HG02885 (cell line): ENCODE data around the gene GABRB2.
A peak's percentile ranks its signal among the peaks of the same experiment; 100 is the strongest.

Source experiments
- ATAC-seq: cut with Tn5 transposase; IDR thresholded peaks from one replicate; pipeline ENCODE4 v1.9.1; 2021; ENCODE audit warnings: mild to moderate bottlenecking; ENCODE audit not compliant: unreplicated experiment, poor library complexity

Gene GABRB2

DNA sequence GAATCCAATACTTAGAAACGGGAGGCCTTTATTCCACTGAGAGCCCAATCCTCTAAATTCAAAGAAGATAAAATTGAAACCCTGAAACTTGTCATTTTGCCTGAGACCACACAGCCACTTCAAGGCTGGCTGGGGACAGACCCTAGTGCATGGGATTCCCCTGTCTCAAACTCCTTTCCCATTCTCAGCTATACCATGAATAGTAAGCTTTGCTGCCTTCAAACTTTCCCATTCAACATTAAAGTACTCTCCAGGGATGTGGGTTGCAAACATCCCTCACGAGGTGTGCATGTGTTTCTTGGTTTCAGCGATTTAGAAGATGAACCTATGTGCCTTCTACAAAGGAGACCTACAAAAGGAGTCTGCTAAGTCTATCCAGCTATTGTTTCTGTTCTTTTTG is 64.6 kb downstream of the GABRB2 start:
- ATAC-seq = peak; percentile 77

DNA sequence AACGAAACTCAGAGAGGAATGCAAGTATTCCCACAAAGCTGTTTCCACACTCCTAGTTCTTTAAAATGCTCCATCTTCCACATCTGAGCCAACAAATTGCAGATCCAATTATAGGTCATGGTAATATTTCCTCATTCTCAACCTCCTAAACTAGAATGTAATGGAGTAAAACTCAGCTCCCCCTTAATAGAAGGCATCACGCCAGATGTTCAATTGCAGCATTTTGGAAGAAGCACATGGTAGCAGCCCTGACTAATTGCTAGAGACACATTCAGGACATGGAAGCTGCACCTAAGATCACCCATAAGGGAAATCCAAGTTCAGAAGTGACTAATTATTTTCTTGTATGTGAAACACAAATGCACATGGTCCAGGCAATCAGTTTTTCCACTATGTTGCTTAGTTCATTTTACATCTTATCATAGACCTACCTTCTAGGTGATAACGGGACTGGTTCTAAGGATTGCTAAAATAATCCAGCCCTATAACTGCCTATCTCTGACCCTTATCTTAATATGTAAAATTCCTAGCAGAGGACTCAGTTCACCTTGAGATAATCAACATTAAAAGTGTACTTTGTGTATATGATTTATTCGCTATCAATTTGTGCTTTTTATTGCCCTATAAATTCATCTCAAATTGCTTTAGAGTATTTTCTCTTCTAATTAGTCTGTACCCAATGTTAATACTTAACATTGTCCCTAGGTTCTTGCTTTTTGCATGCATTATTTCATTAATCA is 75.1 kb downstream of the GABRB2 start:
- no peak for ATAC-seq

DNA sequence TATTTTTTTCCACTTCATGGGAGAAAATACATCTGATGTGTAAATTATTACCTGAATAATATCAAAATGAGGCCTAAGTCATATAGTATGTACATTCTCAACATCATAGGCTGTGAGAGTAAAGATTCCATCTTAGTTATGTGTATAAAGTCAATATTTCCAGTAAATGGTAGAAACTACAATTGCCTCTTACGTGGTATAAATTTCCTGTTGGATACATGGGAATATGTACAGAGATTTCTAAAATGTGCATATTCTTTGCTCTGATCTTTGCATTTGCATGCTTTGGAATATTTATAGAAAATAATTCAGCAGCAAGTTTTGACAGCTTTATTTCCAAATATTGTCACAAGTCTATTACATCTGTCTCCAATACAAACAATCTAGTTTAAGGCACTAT is 78.8 kb downstream of the GABRB2 start:
- ATAC-seq = no peak

DNA sequence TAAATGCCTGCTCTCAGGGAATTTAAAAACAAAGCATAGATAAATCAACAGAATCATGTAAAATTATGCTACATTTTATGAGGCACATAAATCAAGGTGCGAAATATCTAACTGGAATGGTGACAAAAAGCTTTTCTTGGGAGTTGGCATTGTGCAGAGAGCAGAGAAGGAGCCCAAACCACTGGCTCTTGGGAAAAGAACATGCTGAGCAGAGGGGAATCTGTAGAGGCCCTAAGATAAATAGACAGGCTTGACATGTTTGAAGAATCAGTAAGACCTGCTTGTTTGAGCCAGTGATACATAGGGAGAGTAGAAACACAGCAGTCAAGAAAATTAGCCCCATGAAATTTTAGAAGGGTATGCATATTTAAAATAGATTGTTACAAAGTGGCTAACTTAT is 85.8 kb downstream of the GABRB2 start:
- no peak for ATAC-seq

DNA sequence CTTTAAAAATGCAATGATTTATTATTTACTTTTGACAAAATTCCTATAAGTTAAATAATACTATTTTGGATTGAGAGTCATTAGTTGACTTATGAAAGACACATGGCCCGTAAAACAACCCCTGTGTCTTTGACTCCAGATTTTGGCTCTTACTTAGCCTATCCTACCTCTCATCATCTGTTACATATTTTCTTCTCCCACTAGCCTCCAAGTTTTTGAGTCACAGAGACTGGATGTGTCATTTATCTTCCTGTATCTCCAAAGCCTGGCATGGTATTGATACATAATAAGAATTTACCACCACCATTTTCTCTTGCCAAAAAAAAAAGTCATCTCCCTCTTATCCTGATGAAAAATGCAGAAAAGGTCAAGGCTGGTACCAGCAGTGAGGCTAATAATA is 99.9 kb downstream of the GABRB2 start:
- ATAC-seq = no peak

DNA sequence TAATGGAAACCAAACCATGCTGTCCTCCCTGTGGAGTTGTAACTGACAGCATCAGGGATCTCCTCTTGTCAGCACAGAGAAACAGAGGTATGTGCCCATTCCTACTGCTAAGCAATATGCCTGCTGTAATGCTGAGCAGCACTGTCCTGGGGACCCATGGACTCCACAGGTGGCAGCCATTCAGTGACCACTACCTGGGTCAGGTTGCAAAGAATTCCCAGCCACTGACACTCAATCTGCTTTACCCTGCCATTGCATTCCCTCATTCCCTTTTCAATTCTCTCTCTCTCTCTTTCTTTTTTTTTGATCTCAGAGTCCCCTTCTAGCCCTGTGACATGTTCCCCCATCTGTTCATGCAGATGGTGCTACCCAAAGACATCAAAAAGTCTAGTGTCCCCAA is 104.1 kb downstream of the GABRB2 start:
- no peak for ATAC-seq

DNA sequence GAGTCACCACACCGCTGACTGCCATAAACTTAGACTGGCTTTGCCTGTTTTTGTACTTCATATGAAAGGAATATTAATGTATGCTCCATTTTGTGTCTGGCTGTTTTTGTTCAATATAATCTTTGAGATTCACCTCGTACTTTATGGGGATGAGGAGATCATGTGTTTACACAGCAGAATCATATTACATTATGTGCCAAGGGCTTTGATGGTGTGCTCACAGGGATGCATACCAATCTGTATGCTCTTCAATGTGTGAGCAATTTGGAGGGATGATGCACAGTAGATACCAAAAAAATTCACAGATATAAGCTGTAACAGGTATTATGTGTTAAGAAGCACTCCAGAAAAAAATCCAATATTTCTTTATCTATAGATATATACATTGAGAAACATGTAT is 113.7 kb downstream of the GABRB2 start:
- ATAC-seq = no peak

DNA sequence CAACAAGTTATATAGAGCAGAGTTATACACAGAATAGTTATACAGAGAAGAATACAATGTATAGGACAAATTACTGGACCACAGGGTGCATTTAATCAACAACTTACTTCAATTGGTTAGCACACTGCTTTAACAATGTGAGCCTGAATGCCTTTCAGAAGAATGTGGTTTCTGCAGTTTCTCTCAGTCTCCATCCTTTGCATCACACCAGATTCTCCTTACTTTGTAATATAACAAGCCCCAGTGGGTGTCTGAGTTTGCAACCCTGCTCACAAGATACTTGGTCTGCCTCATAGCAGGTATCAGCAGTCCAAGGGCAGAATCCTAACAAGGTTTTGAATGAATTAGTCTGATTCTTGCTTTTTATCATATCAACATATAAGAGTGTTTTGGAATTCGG is 114.6 kb downstream of the GABRB2 start:
- ATAC-seq = no peak

DNA sequence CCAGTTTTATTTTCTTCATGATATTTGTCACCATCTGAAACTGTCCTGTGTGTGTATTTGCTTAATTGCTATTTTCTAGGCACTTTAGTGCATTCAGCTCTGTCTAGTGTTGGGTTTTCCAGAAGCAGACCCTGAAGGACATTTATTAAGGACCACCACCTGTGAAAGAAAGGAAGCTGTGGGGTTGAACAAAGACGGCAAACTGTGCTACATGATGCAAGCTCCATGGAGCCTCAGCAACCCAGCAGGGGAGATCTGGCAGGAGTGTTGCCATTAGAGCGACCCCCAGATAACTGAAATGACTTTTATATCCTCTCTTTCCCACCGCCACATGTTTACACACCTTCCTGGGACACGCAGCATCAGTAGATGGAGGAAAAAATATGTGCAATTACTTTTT is 125.5 kb downstream of the GABRB2 start:
- no peak for ATAC-seq

DNA sequence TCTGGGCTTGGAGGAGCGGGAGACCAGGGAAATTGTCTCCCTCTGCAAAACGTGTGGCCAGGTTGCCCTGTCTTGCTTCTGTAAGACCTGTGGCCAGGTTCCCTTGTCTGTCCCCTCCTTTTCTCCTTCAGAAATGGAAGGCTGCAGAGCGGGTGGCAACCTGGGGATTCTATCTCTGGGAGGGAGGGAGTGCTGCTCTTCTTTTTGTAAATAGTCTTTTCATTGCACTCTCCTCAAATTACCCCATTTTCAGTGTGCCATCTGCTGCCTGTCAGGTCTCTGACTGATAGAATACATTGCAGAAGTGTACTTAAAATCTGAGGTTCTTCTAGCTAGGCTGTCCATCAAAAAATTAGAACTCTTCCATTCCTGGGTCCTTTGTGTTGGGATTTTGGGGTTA is 126.0 kb downstream of the GABRB2 start:
- no peak for ATAC-seq

DNA sequence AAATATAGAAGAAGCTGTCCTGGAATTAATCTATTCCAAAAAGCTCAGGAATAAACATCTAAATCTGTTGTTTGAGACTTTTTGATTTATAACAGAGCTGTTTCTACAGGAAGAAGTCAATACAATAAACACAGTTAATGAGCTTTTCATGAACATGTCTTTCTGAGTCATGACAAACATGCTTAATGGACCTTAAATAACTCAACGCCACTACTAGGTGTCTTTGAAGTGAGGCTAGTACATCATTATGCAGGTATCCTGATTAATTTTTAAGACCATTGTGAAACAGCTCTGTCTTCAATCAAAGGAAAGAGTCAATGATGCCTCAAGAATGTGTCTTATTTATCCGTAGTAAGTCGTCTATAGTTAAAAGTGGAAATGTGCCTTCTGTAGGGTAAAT is 131.6 kb downstream of the GABRB2 start:
- no peak for ATAC-seq

DNA sequence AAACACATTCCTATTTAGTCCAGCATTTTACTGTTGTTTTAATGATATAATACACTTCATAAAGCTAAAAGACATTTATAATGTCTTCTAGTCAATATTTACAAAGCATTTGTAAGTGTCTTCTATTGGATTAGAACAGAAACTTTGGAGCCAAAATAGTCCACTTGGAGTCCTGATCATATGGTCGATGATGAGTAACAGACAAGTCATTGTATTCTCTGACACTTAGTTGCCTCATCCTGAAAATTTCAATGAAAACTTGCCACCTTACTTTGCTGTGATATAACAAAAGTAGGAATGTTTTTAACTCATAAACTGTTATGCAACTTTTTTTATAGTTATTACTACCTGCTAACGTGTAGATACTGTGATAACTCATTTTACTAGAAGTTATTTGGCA is 132.5 kb downstream of the GABRB2 start:
- ATAC-seq = no peak

DNA sequence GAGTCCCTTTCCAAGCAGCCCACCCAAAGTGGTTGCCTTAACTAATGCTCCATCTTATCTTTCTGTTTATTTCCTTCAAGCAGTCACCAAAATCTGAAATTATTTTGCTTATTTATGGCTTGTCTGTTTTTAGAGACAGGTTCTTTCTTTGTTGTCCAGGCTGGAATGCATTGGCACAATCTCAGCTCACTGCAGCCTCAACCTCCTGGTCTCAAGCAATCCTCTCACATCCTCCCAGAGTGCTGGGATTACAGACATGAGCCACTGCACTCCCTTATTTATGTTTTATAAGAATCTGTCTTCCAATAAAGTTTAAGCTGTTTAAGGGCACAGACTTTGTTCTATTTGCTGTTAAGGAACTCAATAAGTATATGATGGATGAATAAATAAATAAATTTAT is 133.7 kb downstream of the GABRB2 start:
- ATAC-seq = no peak

DNA sequence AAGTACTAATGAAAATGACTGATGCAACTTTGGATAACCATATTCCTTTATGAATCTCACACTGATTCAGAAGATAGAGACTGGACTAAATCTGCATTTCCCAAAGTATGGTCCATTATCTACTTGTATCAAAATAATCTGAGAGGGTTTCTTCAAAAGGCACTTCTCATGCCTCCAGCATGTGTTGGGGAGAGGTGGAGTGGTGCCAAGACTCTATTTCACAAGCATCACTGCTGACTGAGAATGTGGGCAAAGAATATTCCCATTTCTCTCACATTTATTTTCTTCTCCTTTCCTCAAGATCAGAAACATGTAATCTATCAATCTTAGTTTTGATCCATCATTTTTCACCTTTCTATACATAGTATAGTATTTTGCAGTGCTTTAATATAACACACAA is 135.4 kb downstream of the GABRB2 start:
- no peak for ATAC-seq

DNA sequence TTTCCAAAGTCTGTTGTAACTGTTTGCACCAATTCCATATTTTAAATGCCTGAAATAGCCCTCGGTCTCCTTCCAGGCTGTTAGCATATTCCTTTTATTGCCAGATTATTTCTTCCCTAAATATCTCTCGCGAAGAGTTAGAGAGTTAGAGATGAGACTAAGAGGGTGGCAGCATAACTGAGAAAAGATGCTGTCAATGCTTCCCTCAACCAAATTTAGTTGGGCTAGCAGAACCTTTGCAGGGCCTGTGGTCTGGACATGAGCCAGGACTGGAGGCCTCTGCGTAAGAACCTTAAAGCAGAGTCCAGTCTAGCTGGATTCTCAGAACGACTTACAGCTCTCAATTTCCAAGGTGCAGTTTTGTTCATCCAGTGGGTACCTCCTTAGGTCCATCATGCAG is 135.9 kb downstream of the GABRB2 start:
- no peak for ATAC-seq

DNA sequence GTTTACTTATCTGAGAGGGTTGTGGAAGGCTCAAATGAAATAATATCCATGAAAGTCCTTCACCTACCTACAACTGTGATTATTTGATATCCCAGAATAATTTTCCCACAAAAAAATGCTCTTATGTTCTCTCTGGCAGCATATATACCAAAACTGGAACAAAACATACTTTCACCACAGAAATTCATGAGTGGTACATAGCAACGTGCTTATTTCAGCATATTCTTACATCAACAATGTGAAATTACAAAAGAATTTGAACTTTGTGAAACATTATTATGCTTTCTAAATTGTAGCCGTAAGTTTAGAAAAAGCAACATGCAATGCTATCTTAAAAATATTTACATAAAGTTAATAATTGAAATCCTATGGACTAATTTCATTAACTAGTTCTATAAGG is 137.1 kb downstream of the GABRB2 start:
- no peak for ATAC-seq

DNA sequence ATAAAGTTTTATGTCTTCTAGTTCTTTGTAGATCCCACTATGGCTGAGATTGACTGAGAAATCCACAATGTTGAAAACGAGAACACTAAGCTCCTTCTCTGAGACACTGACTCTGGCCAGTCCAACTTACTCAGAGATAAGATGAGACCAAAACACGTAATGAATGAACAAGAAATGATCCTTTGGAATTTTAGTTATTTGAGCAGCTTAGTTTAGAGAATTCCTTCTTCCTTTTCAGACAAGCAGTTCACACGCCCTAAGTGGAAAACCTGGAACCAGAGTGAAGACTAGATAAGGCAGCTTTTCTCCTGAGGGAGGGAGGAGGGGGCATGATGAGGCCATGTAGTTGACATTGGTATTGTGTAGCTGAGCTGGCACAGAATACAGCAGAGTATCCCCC is 139.6 kb downstream of the GABRB2 start:
- ATAC-seq = no peak

DNA sequence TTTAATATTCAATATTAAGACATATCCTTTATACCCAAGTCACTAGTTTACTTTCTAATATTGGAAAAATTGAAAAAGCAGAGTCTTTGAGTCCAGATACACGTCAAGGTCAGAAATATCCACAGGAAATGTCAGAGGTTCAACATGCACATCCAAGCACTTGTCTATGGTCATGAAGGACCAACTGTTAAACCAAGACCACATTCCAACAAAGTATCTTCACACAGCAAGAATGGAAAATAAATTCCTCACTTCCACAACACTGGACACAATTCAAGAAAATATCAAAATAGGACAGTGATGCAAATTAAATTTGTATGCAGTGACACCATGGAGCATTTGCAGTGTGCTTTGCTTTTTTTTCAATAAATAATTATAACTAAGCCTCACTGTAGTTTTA is 142.5 kb downstream of the GABRB2 start:
- ATAC-seq = no peak

DNA sequence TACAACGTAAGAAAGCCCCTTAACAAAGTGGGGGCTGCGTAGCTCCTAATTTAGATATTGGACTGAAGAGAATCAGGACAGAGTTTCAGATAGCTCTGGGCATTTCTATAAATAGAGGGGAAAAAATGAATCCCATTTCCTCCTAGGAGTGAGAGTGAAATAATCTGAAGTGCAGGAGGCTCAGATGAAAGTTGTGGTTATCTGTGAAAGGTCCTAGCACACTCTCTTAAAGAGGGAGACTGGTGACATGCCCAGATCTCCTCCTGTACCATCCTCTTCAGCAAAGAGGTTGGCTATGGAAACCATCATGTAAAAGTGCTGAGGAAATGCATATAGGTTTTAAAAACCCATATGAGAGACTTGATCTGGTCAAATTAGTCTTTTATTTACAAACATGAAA is 143.4 kb downstream of the GABRB2 start:
- no peak for ATAC-seq

DNA sequence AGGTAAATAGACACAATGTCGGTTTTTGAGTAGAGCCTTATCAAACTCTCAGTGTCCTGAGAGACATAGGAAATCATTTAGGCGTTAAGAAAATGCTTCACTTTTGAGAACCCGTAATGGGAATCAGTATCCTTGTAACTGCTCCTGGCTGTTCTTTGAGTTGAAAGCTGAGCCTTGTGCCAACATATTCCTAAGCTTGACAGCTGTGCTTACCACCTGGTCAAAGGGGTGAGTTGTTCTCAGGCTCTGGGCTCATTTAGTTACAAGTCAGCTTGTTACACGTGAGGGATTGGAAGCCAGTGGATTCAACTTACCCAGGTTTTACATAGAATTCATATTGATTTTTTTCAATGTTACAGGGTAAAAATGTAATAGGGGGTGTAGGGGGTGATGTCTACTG is 145.9 kb downstream of the GABRB2 start:
- ATAC-seq = no peak

DNA sequence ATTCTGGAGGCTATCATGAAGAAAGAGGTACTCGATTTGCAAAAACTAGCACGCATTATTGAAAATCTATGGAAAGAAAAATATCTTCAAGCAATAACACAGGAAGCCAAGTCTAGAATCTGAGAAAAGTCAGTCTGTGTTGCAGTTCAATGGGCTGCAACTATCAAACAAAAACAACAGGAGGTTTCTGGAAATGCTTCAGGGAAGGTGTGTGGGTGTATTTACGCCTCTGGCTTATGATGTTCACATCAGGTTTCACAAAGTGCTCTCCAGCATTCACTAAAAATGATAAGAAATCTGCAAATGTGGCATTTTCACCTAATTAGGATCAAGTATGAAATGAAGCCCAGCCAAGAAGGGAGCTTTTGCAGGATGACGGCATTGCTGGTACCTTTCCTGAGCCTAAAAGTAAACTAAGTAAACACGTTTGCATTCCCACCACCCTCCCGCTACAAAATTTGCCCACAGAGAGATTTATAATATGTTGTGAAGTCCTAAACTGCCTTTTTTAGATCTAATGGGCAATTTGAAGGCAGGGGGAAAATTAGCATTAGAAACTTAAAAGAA is 146.4 kb downstream of the GABRB2 start:
- no peak for ATAC-seq

DNA sequence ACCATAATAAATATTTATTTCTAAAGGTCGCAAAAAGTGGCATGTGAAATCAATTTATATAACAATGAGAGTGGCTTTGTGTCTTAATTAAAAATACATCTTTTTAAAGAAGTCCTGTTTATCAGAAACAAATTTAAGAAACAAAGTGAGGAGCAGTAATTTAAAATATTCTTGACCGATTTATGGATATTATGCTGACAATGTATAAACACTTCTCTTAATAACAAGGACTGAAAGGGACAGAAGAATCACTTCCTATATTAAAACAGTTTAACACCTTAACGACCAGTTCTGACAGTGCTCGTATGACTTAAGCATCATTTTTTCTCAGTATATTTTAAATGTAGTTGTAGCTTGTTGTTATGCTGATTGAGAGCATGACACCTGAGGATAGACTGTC is 149.1 kb downstream of the GABRB2 start:
- no peak for ATAC-seq
